GM23248 (cell line): ENCODE measurements around the gene FBXL5.

Experiments used
- EZH2 ChIP-seq: fragments of 200-600 bp; sonication (generic); IDR thresholded peaks from 2 replicates; pipeline ENCODE4 v1.6.1; 2018; ENCODE audit warnings: antibody characterized with exemption, mild to moderate bottlenecking; ENCODE audit not compliant: insufficient read depth, poor library complexity, severe bottlenecking
- EZH2phosphoT487 ChIP-seq: fragments of 200-600 bp; sonication (generic); IDR thresholded peaks from 2 replicates; pipeline ENCODE4 v1.6.1; 2018; ENCODE audit warnings: antibody characterized with exemption, moderate library complexity, mild to moderate bottlenecking, low read depth; ENCODE audit not compliant: insufficient read depth

GRCh38 chr4:15674926-15675325 lies 19.8 kb upstream of the FBXL5 start:
- TF ChIP-seq EZH2 (no peak), EZH2phosphoT487 (no peak)
